ENCODE measurements around the gene TGFBR3. TPM values are rescaled to one million over a fixed set of nuclear protein-coding genes. Genes with fewer than 3 reads are reported as not detected.

The TGFBR3 gene
- total RNA-seq, 6 experiments from 2014 or later, result 5.8 to 21.1 (median 19.0) TPM

DNA sequence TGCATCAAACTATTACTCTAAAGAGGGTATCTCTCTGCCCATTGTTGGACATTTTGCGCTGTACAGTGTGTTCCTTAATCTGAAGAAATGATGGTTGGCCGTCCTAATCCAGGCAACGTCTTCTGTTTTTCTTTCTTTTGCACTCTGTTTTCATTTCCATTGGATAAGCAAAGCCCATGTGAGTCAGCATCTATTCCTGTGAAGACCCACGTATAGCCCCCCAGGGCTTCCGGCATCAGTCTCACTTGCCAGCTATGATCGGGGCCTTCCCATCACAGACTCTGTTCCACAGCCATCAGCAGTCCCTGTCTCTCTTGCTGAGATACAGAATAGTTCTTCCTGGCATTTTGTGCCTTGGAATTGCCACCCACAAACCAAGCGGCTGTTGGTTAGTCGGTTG, 34.0 kb upstream of the TGFBR3 start:
- Mint-ChIP-seq H3K9me3 (peaks cover 6% of the 10 kb centered on the region; the same call in 1 of the 2 replicates), H3K36me3 (ENCODE audit: low read depth) (peaks cover 6% of the 10 kb centered on the region), H3K27me3 (ENCODE audit: insufficient read depth) (no peaks in the 10 kb centered on the region; the same call in none of the 2 replicates), H3K4me3 (no peak overlapping the region), H3K27ac (no peak overlapping the region), H3K4me1 (ENCODE audit: low read depth) (peaks cover 15% of the 10 kb centered on the region)
- DNase-seq, result no peak
- TF ChIP-seq, protein P1, sequence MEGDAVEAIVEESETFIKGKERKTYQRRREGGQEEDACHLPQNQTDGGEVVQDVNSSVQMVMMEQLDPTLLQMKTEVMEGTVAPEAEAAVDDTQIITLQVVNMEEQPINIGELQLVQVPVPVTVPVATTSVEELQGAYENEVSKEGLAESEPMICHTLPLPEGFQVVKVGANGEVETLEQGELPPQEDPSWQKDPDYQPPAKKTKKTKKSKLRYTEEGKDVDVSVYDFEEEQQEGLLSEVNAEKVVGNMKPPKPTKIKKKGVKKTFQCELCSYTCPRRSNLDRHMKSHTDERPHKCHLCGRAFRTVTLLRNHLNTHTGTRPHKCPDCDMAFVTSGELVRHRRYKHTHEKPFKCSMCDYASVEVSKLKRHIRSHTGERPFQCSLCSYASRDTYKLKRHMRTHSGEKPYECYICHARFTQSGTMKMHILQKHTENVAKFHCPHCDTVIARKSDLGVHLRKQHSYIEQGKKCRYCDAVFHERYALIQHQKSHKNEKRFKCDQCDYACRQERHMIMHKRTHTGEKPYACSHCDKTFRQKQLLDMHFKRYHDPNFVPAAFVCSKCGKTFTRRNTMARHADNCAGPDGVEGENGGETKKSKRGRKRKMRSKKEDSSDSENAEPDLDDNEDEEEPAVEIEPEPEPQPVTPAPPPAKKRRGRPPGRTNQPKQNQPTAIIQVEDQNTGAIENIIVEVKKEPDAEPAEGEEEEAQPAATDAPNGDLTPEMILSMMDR (IDR thresholded peaks at IDR 0.05), result no peak

DNA sequence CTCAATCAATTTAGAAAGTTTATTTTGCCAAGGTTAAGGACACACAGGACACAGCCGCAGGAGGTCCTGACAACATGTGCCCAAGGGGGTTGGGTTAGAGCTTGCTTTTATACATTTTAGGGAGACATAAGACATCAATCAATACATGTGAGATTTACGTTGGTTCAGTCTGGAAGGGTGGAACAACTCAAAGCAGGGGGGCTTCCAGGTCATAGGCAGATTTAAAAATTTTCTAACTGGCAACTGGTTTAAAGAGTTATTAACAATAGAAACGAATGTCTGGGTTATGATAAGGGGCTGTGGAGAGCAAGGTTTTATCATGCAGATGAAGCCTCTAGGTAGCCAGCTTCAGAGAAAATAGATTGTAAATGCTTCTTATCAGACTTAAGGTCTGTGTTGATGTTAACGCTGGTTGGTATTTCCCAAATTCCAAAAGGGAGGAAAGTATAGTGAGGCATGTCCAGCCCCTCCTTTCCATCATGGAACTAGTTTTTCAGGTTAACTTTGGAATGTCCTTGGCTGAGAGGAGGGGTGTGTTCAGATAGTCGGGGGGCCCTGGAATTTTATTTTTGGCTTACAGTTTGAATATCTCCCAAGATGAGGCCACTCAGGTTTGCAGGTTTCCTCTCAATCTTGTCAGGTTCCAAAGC, 31.0 kb upstream of the TGFBR3 start:
- no peak overlapping the region for H3K4me3 Mint-ChIP-seq
- DNase-seq, result no peak
- no peak overlapping the region for H3K27ac Mint-ChIP-seq
- TF ChIP-seq, protein P1 (IDR thresholded peaks at IDR 0.05), result no peak
- H3K4me1 Mint-ChIP-seq (ENCODE audit: low read depth), result peaks cover 21% of the 10 kb centered on the region
- no peaks in the 10 kb centered on the region for H3K36me3 Mint-ChIP-seq (ENCODE audit: low read depth)
- no peaks in the 10 kb centered on the region; the same call in 1 of the 2 replicates for H3K27me3 Mint-ChIP-seq (ENCODE audit: insufficient read depth)
- H3K9me3 Mint-ChIP-seq, result no peaks in the 10 kb centered on the region

DNA sequence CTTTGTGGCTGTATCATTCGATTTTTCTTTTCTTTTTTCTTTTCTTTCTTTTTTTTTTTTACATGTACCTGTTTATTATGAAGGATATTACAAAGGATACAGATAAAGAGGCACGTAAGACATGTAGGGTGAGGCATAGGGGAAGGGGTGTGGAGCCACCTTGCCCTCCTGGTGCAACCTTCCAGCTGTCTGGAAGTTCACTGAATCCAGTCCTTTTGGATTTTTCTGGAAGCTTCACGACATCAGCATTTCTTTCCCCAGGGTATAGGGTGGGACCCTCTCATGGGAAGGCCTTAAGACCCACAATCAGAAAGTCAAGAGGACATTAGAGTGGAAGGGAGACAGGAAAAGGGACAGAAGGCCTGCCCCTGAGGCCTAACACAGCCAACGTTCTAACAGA, 30.1 kb upstream of the TGFBR3 start:
- H3K9me3 Mint-ChIP-seq, result no peaks in the 10 kb centered on the region
- peaks cover 22% of the 10 kb centered on the region for H3K4me1 Mint-ChIP-seq (ENCODE audit: low read depth)
- no peaks in the 10 kb centered on the region for H3K36me3 Mint-ChIP-seq (ENCODE audit: low read depth)
- H3K4me3 Mint-ChIP-seq, result no peak overlapping the region
- no peak overlapping the region for H3K27ac Mint-ChIP-seq
- DNase-seq, result no peak
- TF ChIP-seq, protein P1 (IDR thresholded peaks at IDR 0.05), result no peak
- no peaks in the 10 kb centered on the region; the same call in 1 of the 2 replicates for H3K27me3 Mint-ChIP-seq (ENCODE audit: insufficient read depth)

DNA sequence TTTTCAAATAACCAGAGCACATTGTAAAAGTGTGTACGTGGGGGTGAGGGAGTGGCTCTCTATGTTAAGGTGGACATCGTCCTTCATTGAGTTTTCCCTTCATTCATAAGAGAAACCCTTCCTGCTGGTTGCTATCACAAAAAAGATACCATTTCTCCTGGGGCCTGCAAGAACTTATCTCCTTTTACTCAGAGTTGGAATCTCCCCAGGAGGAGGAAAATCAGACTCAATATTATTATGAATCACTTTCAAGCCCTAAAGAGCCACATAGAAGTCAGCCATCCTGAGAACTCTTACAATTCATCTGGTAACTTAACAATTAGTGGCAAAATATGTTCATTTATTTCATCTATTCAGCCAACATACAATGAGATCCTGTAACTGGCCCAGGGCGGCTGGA, 27.1 kb upstream of the TGFBR3 start:
- Mint-ChIP-seq H3K36me3 (ENCODE audit: low read depth) (no peaks in the 10 kb centered on the region), H3K27ac (peak overlapping the region; percentile 14; the same call in 1 of the 2 replicates), H3K4me3 (no peak overlapping the region), H3K4me1 (ENCODE audit: low read depth) (peaks cover 22% of the 10 kb centered on the region), H3K9me3 (no peaks in the 10 kb centered on the region), H3K27me3 (ENCODE audit: insufficient read depth) (no peaks in the 10 kb centered on the region; the same call in 1 of the 2 replicates)
- TF ChIP-seq, protein P1 (IDR thresholded peaks at IDR 0.05), result no peak
- DNase-seq, result peak; percentile 4

DNA sequence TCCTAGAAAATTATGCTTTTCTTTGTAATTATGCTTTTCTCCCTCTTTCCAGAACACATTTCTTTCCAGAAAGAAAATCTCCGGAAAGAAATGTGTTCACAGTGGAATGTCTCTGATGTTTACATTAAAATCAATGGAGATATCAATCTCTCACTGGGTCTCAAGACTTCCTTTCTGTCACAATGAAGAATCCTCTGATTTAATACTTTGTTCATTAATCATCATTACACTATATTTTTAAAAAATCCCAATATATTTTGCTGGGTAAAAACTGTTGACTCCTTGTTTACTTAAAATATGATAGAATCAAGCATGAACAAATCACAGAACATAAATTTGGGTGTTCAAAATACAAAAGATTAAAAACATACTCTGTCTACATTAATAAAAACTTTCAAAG, 26.3 kb upstream of the TGFBR3 start:
- TF ChIP-seq, protein P1 (IDR thresholded peaks at IDR 0.05), result no peak
- H3K9me3 Mint-ChIP-seq, result no peaks in the 10 kb centered on the region
- 0 out of 2 replicates have a peak overlapping the region, but pooled peaks have one; percentile 4 for H3K27ac Mint-ChIP-seq

More for the DNA sequence above, 26.3 kb upstream of the TGFBR3 start:
- H3K4me3 Mint-ChIP-seq, result no peak overlapping the region
- no peaks in the 10 kb centered on the region; the same call in 1 of the 2 replicates for H3K27me3 Mint-ChIP-seq (ENCODE audit: insufficient read depth)
- peaks cover 22% of the 10 kb centered on the region for H3K4me1 Mint-ChIP-seq (ENCODE audit: low read depth)
- H3K36me3 Mint-ChIP-seq (ENCODE audit: low read depth), result no peaks in the 10 kb centered on the region
- DNase-seq, result no peak

Measured in HFFc6 (cell line).